Prostate gland (tissue), 2 donors: ENCODE results near the gene ETV6. TPM values are rescaled to one million over a fixed set of nuclear protein-coding genes. Genes with fewer than 3 reads are reported as not detected.
"Not testable (repeated sequence)": the region's sequence is repeated elsewhere in the genome, so short reads cannot be mapped to it uniquely, and the experiment has no call there.

Experiments
- DNase-seq: peaks from one replicate; pipeline ENCODE4 v3.0.0-alpha.2; 2019; ENCODE audit warnings: low spot score
- H3K27ac ChIP-seq, 2 donors: fragments of 200-600 bp; sonication (generic); 2 replicates each; pipeline ENCODE4 v1.5.1; 2017 to 2019
- H3K27me3 ChIP-seq: fragments of 200-600 bp; sonication (generic); replicated peaks from 2 replicates; pipeline ENCODE4 v1.5.1; 2019; ENCODE audit not compliant: insufficient read depth
- H3K36me3 ChIP-seq, 2 donors: fragments of 200-600 bp; sonication (generic); 1 replicate in 1 of 2; 2 replicates in 1 of 2; pipeline versions ENCODE4 v1.5.1 to v1.8.1; 2017 to 2019
- H3K4me1 ChIP-seq: fragments of 200-600 bp; sonication (generic); replicated peaks from 2 replicates; pipeline ENCODE4 v1.5.1; 2019
- H3K4me3 ChIP-seq, 2 donors: fragments of 200-600 bp; sonication (generic); 2 replicates each; pipeline ENCODE4 v1.5.1; 2017 to 2019
- H3K9me3 ChIP-seq: fragments of 200-600 bp; sonication (generic); 2 replicates; pipeline ENCODE4 v1.5.1; 2017
- CTCF ChIP-seq, 4 experiments: fragments of 200-600 bp in 2 of 4; fragments of 450-650 bp in 2 of 4; sonication (generic) in 2 of 4; IDR thresholded peaks; 1 replicate in 3 of 4; 2 replicates in 1 of 4; pipeline ENCODE4 v1.5.1; 2016 to 2019; ENCODE audit warnings: antibody characterized with exemption in 4 of 4, mild to moderate bottlenecking in 2 of 4, moderate library complexity in 2 of 4
- POLR2A ChIP-seq: fragments of 450-650 bp; IDR thresholded peaks from one replicate; pipeline ENCODE4 v1.6.1; 2016; ENCODE audit warnings: antibody characterized with exemption, mild to moderate bottlenecking
- POLR2AphosphoS5 ChIP-seq: sonication (generic); formaldehyde crosslinking; IDR thresholded peaks from one replicate; pipeline ENCODE4 v1.6.1; 2017; ENCODE audit warnings: antibody characterized with exemption
- WGBS: methylation state at CpG from one replicate; pipeline ENCODE4 v1.1.5; 2018; 5-methylcytosine and 5-hydroxymethylcytosine counted together
- intact Hi-C: fragments of 100-400 bp; cut with DNase I; formaldehyde crosslinking; loops from one replicate; pipeline ENCODE4 v1.14.2; 2022
- total RNA-seq, 2 donors: library from RNA; depleted of rRNA; stranded (reverse); fragments of >200 nt; gene quantifications; one replicate each; pipeline ENCODE4 v1.1.0, GENCODE V29; 2016

The ETV6 gene
- total RNA-seq, 2 donors from 2014 or later = 26.7 to 33.6 TPM

- TF ChIP-seq CTCF (IDR thresholded peaks at IDR 0.05) (no peak), POLR2AphosphoS5 (no peak), POLR2A (no peak)
- intact Hi-C loops = no loop called here
- H3K9me3 ChIP-seq = no peaks in the 10 kb centered on the region
Measured at GRCh38 chr12:11905534-11905933, 256.1 kb downstream of the ETV6 start.

GRCh38 chr12:11906286-11906935 is 256.9 kb downstream of the ETV6 start:
- intact Hi-C loops = no loop called here
- no peaks in the 10 kb centered on the region for H3K4me1 ChIP-seq

More at GRCh38 chr12:11905534-11905933, 256.1 kb downstream of the ETV6 start:
- Histone ChIP-seq H3K27me3 (no peaks in the 10 kb centered on the region), H3K27ac (no peak overlapping the region), H3K4me1 (no peaks in the 10 kb centered on the region), H3K36me3 (no peaks in the 10 kb centered on the region), H3K4me3 (no peak overlapping the region)
- no peak for DNase-seq

GRCh38 chr12:11907625-11908024 is 258.2 kb downstream of the ETV6 start:
- intact Hi-C loops = no loop called here
- Histone ChIP-seq H3K36me3 (no peaks in the 10 kb centered on the region), H3K27ac (no peak overlapping the region)

More at GRCh38 chr12:11906286-11906935, 256.9 kb downstream of the ETV6 start:
- no peak for DNase-seq
- Histone ChIP-seq H3K4me3 (no peak overlapping the region), H3K36me3 (no peaks in the 10 kb centered on the region), H3K27me3 (no peaks in the 10 kb centered on the region), H3K9me3 (no peaks in the 10 kb centered on the region), H3K27ac (no peak overlapping the region)
- 85% methylated on average over 5 of the region's 5 CpGs for WGBS
- no peak for TF ChIP-seq CTCF (IDR thresholded peaks at IDR 0.05)
- TF ChIP-seq POLR2A = no peak
- TF ChIP-seq POLR2AphosphoS5 = no peak

GRCh38 chr12:11909406-11909805 is 259.9 kb downstream of the ETV6 start:
- H3K27ac ChIP-seq, H3K36me3 ChIP-seq, DNase-seq, H3K4me3 ChIP-seq, H3K9me3 ChIP-seq, H3K4me1 ChIP-seq, intact Hi-C loops, H3K27me3 ChIP-seq: not testable (repeated sequence)
- WGBS = 71% methylated on average over 9 of the region's 9 CpGs

More at GRCh38 chr12:11907625-11908024, 258.2 kb downstream of the ETV6 start:
- H3K4me3 ChIP-seq = no peak overlapping the region
- DNase-seq = no peak
- H3K4me1 ChIP-seq = no peaks in the 10 kb centered on the region
- no peaks in the 10 kb centered on the region for H3K9me3 ChIP-seq
- H3K27me3 ChIP-seq = no peaks in the 10 kb centered on the region
- TF ChIP-seq CTCF (IDR thresholded peaks at IDR 0.05) (no peak), POLR2AphosphoS5 (no peak), POLR2A (no peak)

- Histone ChIP-seq H3K27ac (no peak overlapping the region), H3K9me3 (no peaks in the 10 kb centered on the region), H3K4me3 (no peak overlapping the region), H3K36me3 (no peaks in the 10 kb centered on the region), H3K27me3 (no peaks in the 10 kb centered on the region), H3K4me1 (no peaks in the 10 kb centered on the region)
- TF ChIP-seq CTCF (IDR thresholded peaks at IDR 0.05) (no peak), POLR2A (no peak), POLR2AphosphoS5 (no peak)
- DNase-seq = no peak
- WGBS = 65% methylated on average over 1 of the region's 1 CpG
- intact Hi-C loops = no loop called here
Measured at GRCh38 chr12:11916113-11916512, 266.6 kb downstream of the ETV6 start.
